AG04450 (cell line): Measurements from ENCODE around the gene PTEN. TPM values are rescaled to one million over a fixed set of nuclear protein-coding genes. Genes with fewer than 3 reads are reported as not detected.

Experiments used
- CTCF ChIA-PET: fragments of 300-600, 350-600 bp; formaldehyde crosslinking; extraction: SDS; loops from one replicate; lab custom pipeline; 2022; ENCODE audit warnings: antibody characterized with exemption, inconsistent platforms; lab: Charles Lee
- POLR2A ChIA-PET: fragments of 350-600 bp; formaldehyde crosslinking; extraction: SDS; loops from one replicate; lab custom pipeline; 2021; ENCODE audit warnings: antibody characterized with exemption, inconsistent platforms; lab: Yijun Ruan, JAX
- DNase-seq: peaks from one replicate; pipeline ENCODE4 v3.0.0-alpha.2; 2011; ENCODE audit warnings: low read depth, low spot score
- H3K27ac ChIP-seq: one replicate; pipeline ENCODE4 v1.5.1; 2012; ENCODE audit warnings: low read depth, low read length, control low read depth
- H3K27me3 ChIP-seq: one replicate; pipeline ENCODE4 v1.6.0; 2012; ENCODE audit warnings: low read length; ENCODE audit not compliant: control insufficient read depth, insufficient read depth
- H3K4me3 ChIP-seq: 2 replicates; pipeline ENCODE4 v1.5.1; 2011; ENCODE audit warnings: mild to moderate bottlenecking, low read depth, low read length, control low read depth
- H3K9me3 ChIP-seq: 2 replicates; pipeline ENCODE4 v1.5.1; 2012; ENCODE audit warnings: low read length; ENCODE audit not compliant: control insufficient read depth, insufficient read depth
- CTCF ChIP-seq: IDR thresholded peaks from 2 replicates; pipeline ENCODE4 v1.5.1; 2011; ENCODE audit warnings: low read depth, low read length, control low read depth, inconsistent platforms
- polyA plus RNA-seq: library from polyadenylated mRNA; depleted of rRNA; stranded (reverse); fragments of >200 nt; gene quantifications from 2 replicates; pipeline ENCODE4 v1.2.3, GENCODE V29; 2011

PTEN gene
- polyA plus RNA-seq, 1 experiment: 96.1 TPM

DNA sequence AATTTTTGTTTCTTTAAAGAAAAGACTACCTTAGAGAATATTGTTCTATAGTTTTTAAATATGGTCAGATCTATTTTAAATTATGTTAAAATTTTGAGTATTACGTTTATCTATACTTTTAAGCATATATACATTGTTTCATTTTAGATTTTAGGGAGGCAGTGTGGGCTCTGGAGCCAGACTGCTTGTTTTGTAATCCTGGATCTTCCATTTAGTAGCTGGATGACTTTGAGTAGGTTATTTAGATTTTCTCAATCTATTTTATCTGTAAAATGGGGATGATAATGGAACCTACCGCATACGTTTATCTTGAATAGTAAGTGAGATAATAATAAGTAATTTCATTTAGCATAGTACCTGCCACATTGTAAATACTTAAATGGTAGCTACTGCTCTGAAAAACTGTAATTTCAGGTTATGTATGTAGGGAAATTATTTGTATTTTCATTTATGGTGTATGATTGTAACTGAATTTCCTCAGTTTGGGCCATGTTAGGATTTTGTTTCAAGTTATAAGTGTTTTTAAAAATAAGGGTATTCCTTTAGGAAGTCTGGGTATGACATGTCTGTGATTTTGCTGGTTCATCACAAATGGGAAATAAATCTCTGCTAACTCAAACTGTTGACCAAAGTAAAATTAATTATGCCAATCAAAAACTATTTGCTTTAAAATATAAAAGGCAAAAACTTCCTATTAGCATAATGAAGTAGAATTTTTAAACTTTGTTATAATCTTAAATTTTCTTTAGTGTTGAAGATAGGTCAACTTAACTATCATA, 6.5 kb downstream of the PTEN start:
- ChIA-PET POLR2A (interaction anchor here (0.7 kb wide), 1 partner anchor 411 kb away, joined by 6 read pairs; no protein-coding TSS in a partner anchor), CTCF (interaction anchor here (0.5 kb wide), 1 partner anchor 683 kb away, joined by 3 read pairs; no protein-coding TSS in a partner anchor)
- H3K4me3 ChIP-seq: no peak overlapping the region

GRCh38 chr10:87872828-87873227, 9.4 kb downstream of the PTEN start:
- Histone ChIP-seq H3K27me3 (no peaks in the 10 kb centered on the region), H3K4me3 (no peak overlapping the region), H3K27ac (no peak overlapping the region), H3K9me3 (no peaks in the 10 kb centered on the region)
- no peak for DNase-seq
- no peak for TF ChIP-seq CTCF
- POLR2A ChIA-PET: no interaction called here
- CTCF ChIA-PET: interaction anchor here (2.1 kb wide), 1 partner anchor 516 kb away, joined by 10 read pairs; no protein-coding TSS in a partner anchor

More for the DNA sequence above, 6.5 kb downstream of the PTEN start:
- DNase-seq: no peak
- TF ChIP-seq CTCF: no peak
- no peaks in the 10 kb centered on the region for H3K27me3 ChIP-seq
- no peak overlapping the region for H3K27ac ChIP-seq
- H3K9me3 ChIP-seq: no peaks in the 10 kb centered on the region

DNA sequence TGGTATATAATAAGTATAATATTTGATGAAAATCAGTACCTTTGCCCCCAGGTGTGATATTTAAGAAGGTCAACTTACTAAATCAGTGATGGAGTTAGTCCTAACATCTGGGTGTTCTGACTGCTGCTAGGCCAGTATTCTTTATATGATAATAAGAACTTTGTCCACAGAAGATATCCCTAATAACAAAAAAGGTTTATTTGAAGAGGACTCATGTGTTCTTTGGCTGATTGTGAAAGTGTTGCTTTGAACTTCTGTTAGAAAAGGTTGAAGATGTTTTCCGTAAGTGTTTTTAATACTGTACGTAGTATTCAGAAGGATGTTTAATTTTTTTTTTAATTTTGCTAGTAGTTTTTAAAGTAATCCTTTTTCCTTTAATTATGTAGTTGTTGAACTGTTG, 10.2 kb downstream of the PTEN start:
- no peak for DNase-seq
- Histone ChIP-seq H3K4me3 (no peak overlapping the region), H3K27me3 (no peaks in the 10 kb centered on the region), H3K9me3 (no peaks in the 10 kb centered on the region), H3K27ac (no peak overlapping the region)
- ChIA-PET CTCF (no interaction called here), POLR2A (no interaction called here)
- TF ChIP-seq CTCF: no peak

DNA sequence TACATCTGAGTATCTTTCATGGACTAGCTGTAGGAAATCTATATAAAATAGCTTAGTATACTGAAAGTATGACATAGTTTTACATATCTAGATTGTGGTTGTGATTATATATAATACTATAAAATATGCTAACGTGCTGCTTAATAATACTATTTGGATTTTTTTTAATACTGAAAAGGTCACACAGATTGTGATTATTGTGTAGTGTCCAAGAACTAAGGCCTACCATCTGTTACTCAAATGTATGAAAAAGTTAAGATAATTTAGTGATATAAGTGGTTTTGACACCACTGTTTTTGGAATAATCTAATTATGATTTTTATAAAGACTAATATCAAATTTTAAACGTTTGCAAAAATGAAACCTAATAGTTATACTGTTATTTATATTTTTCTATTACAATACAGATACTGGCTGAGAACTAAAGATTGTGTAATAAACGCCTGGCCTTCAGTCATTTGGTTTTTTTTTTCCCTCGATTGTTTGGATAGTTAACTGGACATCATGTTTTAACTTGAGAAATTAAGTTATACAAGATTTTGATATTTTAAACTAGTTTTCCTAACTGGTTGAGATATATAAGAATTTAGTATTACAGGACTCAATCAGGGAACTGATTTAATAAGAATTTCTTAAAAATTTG, 12.6 kb downstream of the PTEN start:
- no peak for TF ChIP-seq CTCF
- POLR2A ChIA-PET: no interaction called here
- no peaks in the 10 kb centered on the region for H3K27me3 ChIP-seq
- H3K4me3 ChIP-seq: no peak overlapping the region
- no peak for DNase-seq
- CTCF ChIA-PET: interaction anchor here (0.6 kb wide), 1 partner anchor 16 kb away, joined by 7 read pairs; no protein-coding TSS in a partner anchor
- H3K27ac ChIP-seq: no peak overlapping the region
- H3K9me3 ChIP-seq: no peaks in the 10 kb centered on the region
